H9 (cell line): ENCODE data around the gene GHRHR. TPM values are rescaled to one million over a fixed set of nuclear protein-coding genes. Genes with fewer than 3 reads are reported as not detected.

Source experiments
- DNase-seq: peaks from one replicate; pipeline ENCODE4 v3.0.0-alpha.2; 2017
- H2AFZ ChIP-seq: one replicate; pipeline ENCODE4 v1.6.1; 2013; ENCODE audit warnings: mild to moderate bottlenecking, low read length, control low read depth, moderate library complexity
- H2AK5ac ChIP-seq: 2 replicates; pipeline ENCODE4 v1.6.1; 2013; ENCODE audit warnings: low read length, control low read depth, mixed read lengths; ENCODE audit not compliant: insufficient read length
- H2BK120ac ChIP-seq: one replicate; pipeline ENCODE4 v1.6.1; 2013; ENCODE audit warnings: low read depth, mild to moderate bottlenecking, low read length, control low read depth, inconsistent platforms; ENCODE audit not compliant: poor library complexity, severe bottlenecking
- H2BK12ac ChIP-seq: 2 replicates; pipeline ENCODE4 v1.6.1; 2013; ENCODE audit warnings: low read length, control low read depth, mixed read lengths, low read depth; ENCODE audit not compliant: insufficient read length
- H2BK15ac ChIP-seq: 2 replicates; pipeline ENCODE4 v1.6.1; 2013; ENCODE audit warnings: low read depth, low read length, control low read depth
- H2BK20ac ChIP-seq: one replicate; pipeline ENCODE4 v1.6.1; 2013; ENCODE audit warnings: low read depth, mild to moderate bottlenecking, low read length, control low read depth, inconsistent platforms; ENCODE audit not compliant: poor library complexity, severe bottlenecking
- H2BK5ac ChIP-seq: 2 replicates; pipeline ENCODE4 v1.6.1; 2013; ENCODE audit warnings: low read length, control low read depth, mixed read lengths; ENCODE audit not compliant: insufficient read length
- H3K14ac ChIP-seq: 2 replicates; pipeline ENCODE4 v1.6.1; 2013; ENCODE audit warnings: low read length, control low read depth; ENCODE audit not compliant: insufficient read depth
- H3K18ac ChIP-seq: 2 replicates; pipeline ENCODE4 v1.6.1; 2013; ENCODE audit warnings: low read depth, mild to moderate bottlenecking, mixed read lengths, low read length, control low read depth; ENCODE audit not compliant: insufficient read length
- H3K23ac ChIP-seq: 2 replicates; pipeline ENCODE4 v1.6.1; 2013; ENCODE audit warnings: low read length, control low read depth, mixed read lengths, low read depth; ENCODE audit not compliant: insufficient read length
- H3K23me2 ChIP-seq: 2 replicates; pipeline ENCODE4 v1.6.1; 2013; ENCODE audit warnings: low read depth, mild to moderate bottlenecking, mixed read lengths, low read length, control low read depth; ENCODE audit not compliant: insufficient read length, poor library complexity, severe bottlenecking
- H3K27ac ChIP-seq: 2 replicates; pipeline ENCODE4 v1.5.1; 2013; ENCODE audit warnings: low read length, control low read depth, mixed read lengths, low read depth; ENCODE audit not compliant: insufficient read length
- H3K27me3 ChIP-seq: 2 replicates; pipeline ENCODE4 v1.6.1; 2013; ENCODE audit warnings: low read length, control low read depth, inconsistent platforms; ENCODE audit not compliant: insufficient read depth
- H3K4ac ChIP-seq: 2 replicates; pipeline ENCODE4 v1.6.1; 2013; ENCODE audit warnings: low read depth, mild to moderate bottlenecking, control low read depth, inconsistent platforms, low read length, moderate library complexity
- H3K4me1 ChIP-seq: 2 replicates; pipeline ENCODE4 v1.6.1; 2013; ENCODE audit warnings: low read length, control low read depth, inconsistent platforms; ENCODE audit not compliant: insufficient read depth
- H3K4me2 ChIP-seq: 2 replicates; pipeline ENCODE4 v1.6.1; 2013; ENCODE audit warnings: low read length, control low read depth, mixed read lengths; ENCODE audit not compliant: insufficient read length, insufficient read depth
- H3K56ac ChIP-seq: 2 replicates; pipeline ENCODE4 v1.6.1; 2013; ENCODE audit warnings: low read depth, mild to moderate bottlenecking, mixed read lengths, low read length, control low read depth; ENCODE audit not compliant: insufficient read length
- H3K79me1 ChIP-seq: 2 replicates; pipeline ENCODE4 v1.6.1; 2013; ENCODE audit warnings: low read depth, mild to moderate bottlenecking, moderate library complexity, low read length, control low read depth, inconsistent platforms; ENCODE audit not compliant: insufficient read depth, poor library complexity, severe bottlenecking
- H3K79me2 ChIP-seq: 2 replicates; pipeline ENCODE4 v1.6.1; 2013; ENCODE audit warnings: low read length, control low read depth, inconsistent platforms; ENCODE audit not compliant: insufficient read depth
- H3K9ac ChIP-seq: 2 replicates; pipeline ENCODE4 v1.6.1; 2013; ENCODE audit warnings: low read length, control low read depth, mixed read lengths; ENCODE audit not compliant: insufficient read length; ENCODE audit errors: extremely low read depth
- H3K9me3 ChIP-seq: one replicate; pipeline ENCODE4 v1.6.1; 2013; ENCODE audit warnings: low read depth, low read length, inconsistent platforms; ENCODE audit not compliant: control insufficient read depth
- H3T11ph ChIP-seq: one replicate; pipeline ENCODE4 v1.6.1; 2013; ENCODE audit warnings: mild to moderate bottlenecking, low read length, control low read depth, inconsistent platforms
- H4K20me1 ChIP-seq: one replicate; pipeline ENCODE4 v1.6.1; 2013; ENCODE audit not compliant: control insufficient read depth, insufficient read length, insufficient read depth
- H4K5ac ChIP-seq: 2 replicates; pipeline ENCODE4 v1.6.1; 2013; ENCODE audit warnings: low read depth, mild to moderate bottlenecking, mixed read lengths, low read length, control low read depth; ENCODE audit not compliant: insufficient read length
- H4K8ac ChIP-seq: replicated peaks from 2 replicates; pipeline ENCODE4 v1.6.1; 2013; ENCODE audit warnings: low read length, control low read depth, mixed read lengths, low read depth; ENCODE audit not compliant: insufficient read length
- H4K91ac ChIP-seq: 2 replicates; pipeline ENCODE4 v1.6.1; 2013; ENCODE audit warnings: low read depth, mild to moderate bottlenecking, moderate library complexity, mixed read lengths, low read length, control low read depth; ENCODE audit not compliant: insufficient read length
- H3K27ac Mint-ChIP-seq, 3 experiments: 2 replicates in 2 of 3; 3 replicates in 1 of 3; pipeline ENCODE4 v1.8.0; 2020 to 2021; ENCODE audit warnings: mixed read lengths in 3 of 3, mild to moderate bottlenecking in 1 of 3, moderate library complexity in 1 of 3
- H3K27me3 Mint-ChIP-seq: 2 replicates; pipeline ENCODE4 v1.8.0; 2021; ENCODE audit warnings: low read depth, mild to moderate bottlenecking, moderate library complexity, mixed read lengths
- H3K36me3 Mint-ChIP-seq, 3 experiments: 2 replicates in 2 of 3; 3 replicates in 1 of 3; pipeline ENCODE4 v1.8.0; 2020 to 2021; ENCODE audit warnings: low read depth in 3 of 3, mixed read lengths in 3 of 3; ENCODE audit not compliant: insufficient read depth in 1 of 3
- H3K4me1 Mint-ChIP-seq, 2 experiments: 2 replicates each; pipeline ENCODE4 v1.8.0; 2020; ENCODE audit warnings: mixed read lengths in 2 of 2
- H3K4me3 Mint-ChIP-seq, 2 experiments: 2 replicates in 1 of 2; 3 replicates in 1 of 2; pipeline ENCODE4 v1.8.0; 2020 to 2021; ENCODE audit warnings: mild to moderate bottlenecking in 2 of 2, mixed read lengths in 2 of 2, moderate library complexity in 1 of 2
- H3K9me3 Mint-ChIP-seq, 2 experiments: 2 replicates in 1 of 2; 3 replicates in 1 of 2; pipeline ENCODE4 v1.8.0; 2020; ENCODE audit warnings: mild to moderate bottlenecking in 2 of 2, mixed read lengths in 2 of 2, moderate library complexity in 1 of 2
- WGBS: extraction: QIAGEN DNeasy Blood & Tissue Kit; methylation state at CpG from one replicate; pipeline ENCODE4 v1.1.7; 2013; ENCODE audit warnings: missing lambda C conversion rate, low lambda C conversion rate, mixed read lengths; ENCODE audit not compliant: insufficient read length; ENCODE audit errors: extremely low coverage; 5-methylcytosine and 5-hydroxymethylcytosine counted together
- total RNA-seq: library from RNA; stranded (reverse); gene quantifications from 2 replicates; pipeline ENCODE4 v1.2.1, GENCODE V29; 2021
- TF ChIP-seq, protein P1 (sequence below): fragments of 200-600 bp; sonication (generic); conservative IDR thresholded peaks from 3 replicates; pipeline ENCODE4 v1.8.0; 2021; ENCODE audit warnings: antibody characterized with exemption, mild to moderate bottlenecking

GHRHR gene
- total RNA-seq, 1 experiment from 2014 or later, result 7.4 TPM

DNA sequence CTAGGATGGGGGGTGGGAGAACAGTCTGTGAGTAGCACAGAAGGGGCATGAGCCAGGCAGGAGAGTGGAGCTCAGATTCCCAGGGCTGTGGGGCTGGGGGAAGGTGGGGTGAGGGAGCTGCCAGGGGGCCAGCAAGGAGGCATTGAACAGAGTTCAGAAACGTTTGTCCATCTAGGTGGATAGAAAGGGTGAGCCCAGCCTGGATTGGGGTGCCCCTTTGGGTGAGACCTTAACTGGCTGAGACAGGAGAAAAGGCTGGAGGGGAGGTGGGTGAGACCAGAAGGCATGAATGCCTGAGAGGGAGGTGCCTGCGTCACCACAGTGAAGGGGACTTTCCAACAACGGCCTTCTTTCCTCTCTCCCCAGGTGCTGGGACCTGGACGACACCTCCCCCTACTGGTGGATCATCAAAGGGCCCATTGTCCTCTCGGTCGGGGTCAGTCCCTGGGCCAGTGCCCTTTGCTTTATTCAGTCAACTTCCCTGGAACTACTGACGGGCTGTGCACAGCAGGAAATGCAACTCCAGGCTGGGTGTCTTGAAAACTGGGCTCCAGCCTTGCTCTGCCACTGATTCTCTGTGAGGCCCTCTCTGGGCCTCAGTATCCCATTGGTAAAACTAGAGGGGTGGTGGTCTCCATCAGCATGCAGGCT lies 11.0 kb downstream of the GHRHR start:
- Histone ChIP-seq H3K9me3 (no peaks in the 10 kb centered on the region), H4K20me1 (no peaks in the 10 kb centered on the region), H4K5ac (no peak overlapping the region), H3K4me2 (no peak overlapping the region), H3K4me1 (no peaks in the 10 kb centered on the region), H3K18ac (no peak overlapping the region), H3K9ac (no peak overlapping the region), H2BK20ac (no peak overlapping the region), H2BK12ac (no peak overlapping the region), H2AFZ (no peak overlapping the region), H2AK5ac (no peak overlapping the region), H3K23ac (no peak overlapping the region), H2BK15ac (no peak overlapping the region), H3K23me2 (no peaks in the 10 kb centered on the region), H3K79me2 (no peaks in the 10 kb centered on the region), H4K91ac (no peak overlapping the region), H3K79me1 (no peaks in the 10 kb centered on the region), H3K14ac (no peak overlapping the region), H3K27me3 (no peaks in the 10 kb centered on the region), H3K4ac (no peak overlapping the region), H3K27ac (no peak overlapping the region), H2BK120ac (no peak overlapping the region), H3K56ac (no peak overlapping the region), H4K8ac (no peak overlapping the region), H2BK5ac (no peak overlapping the region), H3T11ph (no peak overlapping the region)
- peak; percentile 86 for DNase-seq
- Mint-ChIP-seq H3K27me3 (peaks cover 60% of the 10 kb centered on the region), H3K4me3 (no peak overlapping the region), H3K9me3 (no peaks in the 10 kb centered on the region), H3K27ac (no peak overlapping the region), H3K36me3 (no peaks in the 10 kb centered on the region), H3K4me1 (peaks cover 15 to 26% of the 10 kb centered on the region in 2 experiments; a peak in 3 of 4 replicates)
- TF ChIP-seq, protein P1, sequence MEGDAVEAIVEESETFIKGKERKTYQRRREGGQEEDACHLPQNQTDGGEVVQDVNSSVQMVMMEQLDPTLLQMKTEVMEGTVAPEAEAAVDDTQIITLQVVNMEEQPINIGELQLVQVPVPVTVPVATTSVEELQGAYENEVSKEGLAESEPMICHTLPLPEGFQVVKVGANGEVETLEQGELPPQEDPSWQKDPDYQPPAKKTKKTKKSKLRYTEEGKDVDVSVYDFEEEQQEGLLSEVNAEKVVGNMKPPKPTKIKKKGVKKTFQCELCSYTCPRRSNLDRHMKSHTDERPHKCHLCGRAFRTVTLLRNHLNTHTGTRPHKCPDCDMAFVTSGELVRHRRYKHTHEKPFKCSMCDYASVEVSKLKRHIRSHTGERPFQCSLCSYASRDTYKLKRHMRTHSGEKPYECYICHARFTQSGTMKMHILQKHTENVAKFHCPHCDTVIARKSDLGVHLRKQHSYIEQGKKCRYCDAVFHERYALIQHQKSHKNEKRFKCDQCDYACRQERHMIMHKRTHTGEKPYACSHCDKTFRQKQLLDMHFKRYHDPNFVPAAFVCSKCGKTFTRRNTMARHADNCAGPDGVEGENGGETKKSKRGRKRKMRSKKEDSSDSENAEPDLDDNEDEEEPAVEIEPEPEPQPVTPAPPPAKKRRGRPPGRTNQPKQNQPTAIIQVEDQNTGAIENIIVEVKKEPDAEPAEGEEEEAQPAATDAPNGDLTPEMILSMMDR, result peak; percentile 90
- WGBS, result no CpG with 5 or more reads among the region's 7 CpGs
